IPS-11a (cell line): Measurements from ENCODE around the gene CREB3L2.

Experiments used
- H3K4me3 ChIP-seq: one replicate; pipeline ENCODE4 v1.5.1; 2013; ENCODE audit warnings: low read depth, low read length, control low read depth

CREB3L2 gene

DNA sequence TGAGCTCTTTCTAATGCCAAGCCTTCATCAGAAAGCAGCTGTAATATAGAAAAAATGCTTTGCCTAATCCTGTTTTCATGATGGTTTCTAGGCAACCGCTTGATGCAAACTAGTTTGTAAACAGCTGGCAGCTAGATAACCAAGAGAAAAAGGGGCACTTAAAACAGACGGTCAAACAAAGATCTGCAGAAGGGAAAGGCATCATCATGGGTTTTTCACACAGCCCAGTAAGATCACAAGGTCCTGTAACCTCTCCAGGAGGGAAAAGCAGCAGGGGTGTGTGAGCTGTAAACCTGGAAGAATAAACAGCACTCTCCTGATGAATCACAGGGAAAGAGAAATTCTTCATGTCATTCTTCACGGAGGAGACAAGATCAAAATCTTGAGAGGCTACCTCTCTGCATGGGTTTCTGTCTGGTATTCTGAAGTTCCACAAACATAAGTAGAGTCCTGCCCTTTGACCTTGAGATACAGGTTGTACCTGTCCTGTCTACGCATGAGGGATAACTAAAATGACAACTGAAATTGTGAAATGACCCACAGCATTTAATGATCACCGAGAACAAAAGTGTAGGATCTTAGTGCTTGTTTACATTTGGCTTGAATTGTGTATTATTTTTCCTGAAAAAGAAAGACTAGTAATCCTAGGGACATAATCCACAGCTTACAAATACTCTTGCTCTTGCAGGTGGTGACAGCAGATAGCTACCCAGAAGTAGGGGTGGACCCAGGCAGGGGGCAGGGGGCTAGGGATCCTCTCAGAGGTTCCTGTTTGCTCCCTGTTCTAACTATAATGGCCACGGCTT lies 48.0 kb downstream of the CREB3L2 start:
- H3K4me3 ChIP-seq: no peak overlapping the region

DNA sequence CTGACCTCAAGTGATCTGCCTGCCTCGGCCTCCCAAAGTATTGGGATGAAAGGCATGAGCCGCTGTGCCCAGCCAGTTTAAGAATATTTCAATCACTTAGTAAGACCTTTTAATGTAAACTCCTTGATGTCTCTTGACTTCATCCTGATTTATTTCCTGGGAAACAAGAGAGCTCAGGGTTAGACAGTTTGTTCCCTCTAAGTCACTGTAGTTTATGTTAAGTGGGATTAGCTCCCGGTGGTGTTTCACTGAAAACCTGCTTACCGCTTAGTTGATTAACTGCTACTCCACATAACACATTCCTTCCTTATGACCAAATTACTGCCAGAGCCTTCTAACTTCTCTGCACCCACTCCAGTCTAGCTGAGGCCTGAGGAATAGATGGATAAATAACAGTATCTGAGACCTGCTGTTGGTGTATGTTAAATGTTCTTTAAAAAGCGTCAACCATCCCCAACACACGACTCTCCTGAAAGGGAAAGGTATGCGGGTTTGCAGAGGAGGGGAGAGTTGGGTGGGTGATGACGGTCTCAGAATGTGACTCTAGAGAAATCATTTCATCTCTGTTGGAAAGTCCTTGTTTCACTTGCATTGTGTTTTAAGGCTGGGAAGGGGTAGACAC lies 48.7 kb downstream of the CREB3L2 start:
- H3K4me3 ChIP-seq: no peak overlapping the region

DNA sequence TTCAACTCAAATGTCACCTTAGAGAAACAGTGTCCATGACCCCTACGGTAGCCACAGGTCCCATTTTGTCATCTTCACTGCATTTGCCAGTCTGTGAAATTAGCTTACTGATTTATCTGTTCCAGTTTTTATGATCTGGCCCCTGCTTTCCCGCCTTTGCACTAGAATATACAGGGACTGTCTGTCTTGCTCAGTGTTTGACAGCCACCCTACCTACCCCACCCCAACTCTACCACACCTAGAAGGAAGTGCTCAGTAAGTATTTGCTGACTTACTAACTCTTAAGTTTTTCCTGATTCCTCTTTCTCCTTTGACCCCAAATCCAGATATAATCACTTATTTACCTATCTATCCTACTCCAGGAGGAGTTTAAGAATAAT lies 49.5 kb downstream of the CREB3L2 start:
- H3K4me3 ChIP-seq: no peak overlapping the region

DNA sequence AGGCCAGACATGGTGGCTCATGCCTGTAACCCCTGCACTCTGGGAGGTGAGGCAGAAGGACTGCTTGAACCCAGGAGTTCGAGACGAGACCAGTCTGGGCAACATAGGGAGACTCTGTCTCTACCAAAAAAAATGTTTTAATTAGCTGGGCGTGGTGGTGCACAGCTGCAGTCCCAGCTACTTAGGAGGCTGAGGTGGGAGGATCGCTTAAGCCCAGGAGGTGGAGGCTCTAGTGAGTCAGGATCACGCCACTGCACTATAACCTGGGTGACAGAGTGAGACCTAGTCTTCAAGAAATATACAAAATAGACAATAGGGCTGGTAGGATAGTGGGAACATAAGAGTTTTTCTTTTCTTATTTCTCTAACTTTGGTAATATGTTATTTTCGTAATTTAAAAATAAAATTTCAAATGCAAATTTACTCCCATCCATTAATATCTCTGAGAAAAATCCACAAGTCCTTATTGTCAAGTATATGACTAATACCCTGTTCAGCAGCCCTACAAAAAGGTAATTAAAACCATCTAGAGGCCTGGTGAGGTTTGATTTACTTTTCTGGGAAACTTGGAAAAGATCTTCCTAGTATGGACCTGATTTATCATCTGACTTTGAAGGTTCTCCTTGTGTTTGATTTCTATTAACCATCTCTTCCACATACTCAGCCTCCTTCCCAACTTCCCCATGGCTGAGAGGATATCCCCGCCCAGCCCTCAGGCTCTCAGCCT lies 50.0 kb downstream of the CREB3L2 start:
- no peak overlapping the region for H3K4me3 ChIP-seq

DNA sequence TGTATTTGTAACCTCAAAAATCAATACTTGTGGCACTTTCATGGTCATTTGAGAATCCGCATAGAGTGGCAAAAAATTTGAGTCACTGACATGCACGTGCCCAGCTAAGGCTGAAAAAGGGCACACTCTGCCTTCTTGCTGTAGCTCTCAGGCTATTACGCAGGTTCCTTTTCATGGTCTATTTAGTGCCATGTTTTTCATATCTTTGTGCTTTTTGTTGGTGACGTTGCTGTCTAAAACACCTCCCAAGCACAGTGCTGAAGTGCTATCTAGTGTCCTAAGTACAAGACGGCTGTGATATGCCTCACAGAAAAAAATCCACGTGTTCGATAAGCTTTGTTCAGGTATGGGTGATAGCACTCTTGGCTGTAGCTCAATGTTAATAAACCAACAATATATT lies 50.9 kb downstream of the CREB3L2 start:
- no peak overlapping the region for H3K4me3 ChIP-seq

DNA sequence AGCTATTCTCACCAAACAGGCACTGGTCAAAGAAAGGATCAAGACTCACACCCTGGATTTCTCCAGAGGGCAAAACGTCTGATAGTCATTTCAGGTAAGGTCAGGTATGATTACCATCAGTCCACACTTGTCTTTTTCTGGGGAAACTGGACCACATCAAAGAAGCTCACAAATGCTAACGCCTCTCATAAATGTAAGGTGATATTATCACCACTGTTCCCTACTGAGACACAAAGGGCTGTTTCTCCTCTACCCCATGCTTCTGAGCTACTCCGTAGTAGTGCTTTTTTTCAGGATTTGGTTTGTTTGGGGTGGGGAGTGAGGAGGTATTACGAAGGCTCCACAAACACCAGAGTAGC lies 51.6 kb downstream of the CREB3L2 start:
- no peak overlapping the region for H3K4me3 ChIP-seq

DNA sequence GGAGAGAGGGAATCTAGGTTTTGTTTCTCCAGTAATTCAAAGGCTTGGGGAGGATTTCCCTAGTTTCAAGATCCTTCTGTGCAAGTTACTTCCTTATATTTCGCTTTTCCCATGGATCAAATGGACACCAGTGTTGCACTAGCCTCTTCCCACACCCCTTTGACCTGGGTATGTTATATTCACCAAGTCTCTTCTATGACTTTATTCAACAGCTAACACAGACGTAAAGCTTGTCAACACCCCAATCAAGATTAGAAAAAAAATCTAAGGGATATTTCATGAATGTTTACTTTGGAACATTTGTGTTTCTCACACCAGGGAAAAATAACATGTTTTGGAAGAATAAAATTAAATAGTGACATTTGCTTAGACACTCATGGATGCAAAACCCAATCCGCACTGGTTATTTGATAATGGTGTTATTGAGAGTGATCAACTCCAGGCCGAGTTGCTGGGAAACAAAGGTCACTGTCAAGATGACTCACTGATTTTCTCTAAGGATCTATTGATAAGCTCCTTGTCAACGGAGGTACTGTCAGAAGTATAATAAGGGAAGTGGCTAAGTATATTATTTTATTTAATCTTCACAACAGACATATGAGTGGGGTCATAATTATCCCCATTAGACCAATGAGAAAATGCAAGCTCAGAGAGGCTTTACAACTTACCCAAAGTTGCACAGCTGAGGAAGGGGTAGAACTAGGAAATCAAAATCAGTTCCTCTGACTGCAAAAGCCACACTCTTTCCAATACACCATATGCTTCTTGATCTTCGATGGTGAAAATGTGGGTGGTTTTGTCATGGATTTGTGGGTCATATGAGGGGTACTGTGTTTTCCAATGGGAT lies 52.2 kb downstream of the CREB3L2 start:
- H3K4me3 ChIP-seq: no peak overlapping the region

DNA sequence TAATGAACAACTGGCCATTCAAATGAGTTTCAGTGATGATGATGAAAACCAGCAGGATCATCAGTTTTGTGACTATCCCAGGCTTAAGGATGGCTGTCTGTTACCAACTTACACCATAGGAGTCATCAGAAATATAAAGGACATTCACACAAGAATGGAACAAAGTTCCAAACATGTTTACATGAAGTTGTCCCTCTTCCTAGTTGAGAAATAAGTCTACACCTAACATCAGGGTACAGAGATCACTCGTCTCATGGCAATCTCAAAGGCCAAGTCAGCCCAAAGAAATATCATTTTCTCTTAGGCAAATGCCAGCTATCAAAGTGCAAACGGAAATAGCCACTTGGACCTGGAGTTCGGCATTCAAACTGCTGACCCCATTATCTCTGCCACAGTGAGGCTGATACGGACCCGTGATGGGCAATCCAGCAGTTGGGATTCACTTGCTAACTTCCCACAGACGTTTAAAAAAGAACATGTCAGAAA lies 53.0 kb downstream of the CREB3L2 start:
- no peak overlapping the region for H3K4me3 ChIP-seq

DNA sequence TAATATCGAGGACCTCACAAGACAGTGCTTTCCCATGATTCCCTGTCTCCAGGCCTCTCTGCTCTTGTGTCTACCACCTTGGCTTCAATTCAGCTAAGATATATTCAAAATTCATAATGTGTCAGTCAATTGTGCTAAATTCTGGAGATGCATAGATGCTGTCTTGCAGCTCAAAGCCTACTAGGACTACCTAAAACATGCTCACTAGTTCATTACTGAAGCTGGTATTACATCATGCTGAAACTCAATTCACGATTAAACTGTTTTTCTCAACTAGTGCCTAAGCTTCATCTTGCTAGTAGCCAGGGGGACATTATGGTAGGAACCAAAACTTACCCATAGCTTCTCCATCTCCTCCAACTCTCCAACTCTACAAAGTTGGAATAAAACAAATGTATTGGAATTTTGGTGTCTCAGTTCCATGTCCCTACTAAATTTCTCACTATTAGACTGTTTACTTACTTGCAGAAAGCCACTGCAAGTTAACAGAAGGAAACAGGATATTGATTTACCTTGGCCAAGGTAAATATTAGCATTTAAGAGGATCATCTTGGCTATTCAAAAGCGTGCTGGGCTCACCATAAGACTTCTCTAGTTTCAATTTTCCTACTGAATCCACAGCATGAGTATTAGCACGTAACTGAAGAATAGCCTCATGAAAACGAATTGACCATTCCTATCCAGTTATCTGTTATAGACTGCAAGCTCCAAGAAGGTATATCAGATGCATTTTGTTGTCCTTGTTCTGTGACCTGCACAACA lies 53.6 kb downstream of the CREB3L2 start:
- no peak overlapping the region for H3K4me3 ChIP-seq

DNA sequence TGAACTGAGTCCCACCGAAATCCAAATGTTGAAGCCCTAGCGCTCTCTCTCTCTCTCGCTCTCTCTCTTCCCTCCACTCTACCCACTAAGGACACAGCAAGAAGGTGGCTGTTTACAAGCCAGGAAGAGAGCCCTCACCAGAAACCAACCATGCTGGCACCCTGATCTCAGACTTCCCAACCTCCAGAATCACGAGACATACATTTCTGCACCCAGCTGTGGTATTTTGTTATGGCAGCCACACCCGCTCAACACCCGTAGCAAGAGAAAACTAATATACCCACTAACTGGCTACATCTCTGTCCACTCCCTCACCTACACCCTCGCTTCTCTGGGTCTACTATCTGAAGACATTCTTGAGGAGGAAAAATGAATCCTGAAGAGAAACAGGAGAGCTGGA lies 54.8 kb downstream of the CREB3L2 start:
- H3K4me3 ChIP-seq: no peak overlapping the region

DNA sequence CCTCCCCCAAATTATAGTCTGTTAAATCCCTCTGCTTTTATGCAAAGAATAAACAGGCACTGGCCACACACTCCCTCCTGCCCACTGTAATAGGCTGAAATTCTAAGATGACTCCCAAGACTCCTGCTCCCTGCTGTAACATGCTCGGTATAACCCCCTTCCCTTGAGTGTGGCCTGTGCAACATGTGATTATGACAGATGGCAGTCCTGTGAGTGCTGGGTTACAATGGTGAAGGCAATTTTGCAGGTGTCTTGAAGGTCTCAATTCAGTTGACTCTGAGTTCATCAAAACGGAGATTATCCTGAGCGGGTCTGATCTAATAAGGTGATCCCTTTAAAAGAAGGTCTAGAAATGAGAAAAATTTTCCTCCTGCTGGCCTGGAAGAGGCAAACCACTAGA lies 55.9 kb downstream of the CREB3L2 start:
- no peak overlapping the region for H3K4me3 ChIP-seq

DNA sequence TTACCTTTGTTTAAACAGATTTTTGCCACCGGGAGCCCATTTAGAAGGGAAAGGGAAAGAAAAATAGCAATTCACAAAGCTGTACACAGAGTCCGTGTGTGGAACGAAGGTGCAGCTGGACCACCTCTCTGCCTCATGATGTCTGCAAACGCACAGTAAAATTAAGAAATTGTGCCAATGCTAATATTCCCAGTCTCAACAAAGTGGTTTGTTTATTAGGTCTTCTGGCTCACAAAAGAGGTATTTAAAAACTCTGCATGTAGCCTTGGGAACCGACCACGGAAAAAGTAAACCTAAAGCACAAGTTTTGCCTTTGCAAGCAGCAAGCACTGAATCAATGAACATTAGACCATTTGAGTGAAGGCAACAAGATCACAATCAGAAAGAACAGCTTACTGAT lies 57.7 kb downstream of the CREB3L2 start:
- H3K4me3 ChIP-seq: no peak overlapping the region

DNA sequence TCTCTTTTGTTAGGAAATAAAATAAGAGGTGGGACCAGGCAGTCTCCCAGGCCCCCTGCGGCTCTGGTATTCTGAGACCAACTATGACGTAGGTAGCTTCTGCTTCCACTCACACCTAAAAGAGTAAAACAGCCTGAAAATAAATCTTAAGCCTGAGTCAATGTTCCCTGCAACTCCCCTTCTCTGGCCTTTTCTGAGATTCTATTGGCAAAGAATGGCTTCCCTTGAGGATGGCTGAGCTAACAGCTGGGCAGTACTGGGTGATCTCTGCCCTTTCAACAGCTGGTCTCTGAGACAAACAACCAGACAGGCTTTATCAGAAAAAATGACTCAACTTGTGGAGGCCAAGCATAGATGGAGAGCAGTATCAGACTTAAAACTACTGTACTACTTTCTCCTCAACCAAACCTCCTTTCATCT lies 58.7 kb downstream of the CREB3L2 start:
- H3K4me3 ChIP-seq: no peak overlapping the region

DNA sequence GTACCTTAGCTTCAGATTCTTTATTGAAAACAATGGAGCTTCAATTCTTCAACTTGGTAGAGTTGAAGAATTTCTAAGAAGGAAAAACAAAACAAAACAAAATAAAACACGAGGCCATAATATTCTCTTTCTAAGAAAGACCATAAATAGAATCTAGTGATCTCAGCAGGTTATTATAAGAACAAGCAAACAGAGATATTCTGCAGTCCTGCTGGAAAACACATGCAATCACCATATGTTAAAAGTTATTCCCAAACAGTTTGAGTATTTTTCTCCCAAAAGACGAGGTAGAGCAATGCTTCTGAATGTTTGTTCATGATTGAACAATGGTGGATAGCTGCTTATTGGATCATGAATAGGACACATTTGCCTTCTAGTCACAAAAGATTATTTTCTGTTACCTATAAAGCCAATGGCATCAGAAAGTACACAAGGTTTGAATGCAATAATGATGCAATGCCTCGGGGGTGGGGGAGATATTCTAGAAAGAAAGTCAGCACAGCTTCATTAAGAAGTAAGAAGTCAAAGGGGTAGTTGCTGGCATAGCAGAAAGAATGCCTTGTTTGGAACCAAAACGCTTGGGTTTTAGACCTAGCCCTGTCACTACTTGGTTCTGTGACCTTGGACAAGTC lies 59.3 kb downstream of the CREB3L2 start:
- H3K4me3 ChIP-seq: no peak overlapping the region

DNA sequence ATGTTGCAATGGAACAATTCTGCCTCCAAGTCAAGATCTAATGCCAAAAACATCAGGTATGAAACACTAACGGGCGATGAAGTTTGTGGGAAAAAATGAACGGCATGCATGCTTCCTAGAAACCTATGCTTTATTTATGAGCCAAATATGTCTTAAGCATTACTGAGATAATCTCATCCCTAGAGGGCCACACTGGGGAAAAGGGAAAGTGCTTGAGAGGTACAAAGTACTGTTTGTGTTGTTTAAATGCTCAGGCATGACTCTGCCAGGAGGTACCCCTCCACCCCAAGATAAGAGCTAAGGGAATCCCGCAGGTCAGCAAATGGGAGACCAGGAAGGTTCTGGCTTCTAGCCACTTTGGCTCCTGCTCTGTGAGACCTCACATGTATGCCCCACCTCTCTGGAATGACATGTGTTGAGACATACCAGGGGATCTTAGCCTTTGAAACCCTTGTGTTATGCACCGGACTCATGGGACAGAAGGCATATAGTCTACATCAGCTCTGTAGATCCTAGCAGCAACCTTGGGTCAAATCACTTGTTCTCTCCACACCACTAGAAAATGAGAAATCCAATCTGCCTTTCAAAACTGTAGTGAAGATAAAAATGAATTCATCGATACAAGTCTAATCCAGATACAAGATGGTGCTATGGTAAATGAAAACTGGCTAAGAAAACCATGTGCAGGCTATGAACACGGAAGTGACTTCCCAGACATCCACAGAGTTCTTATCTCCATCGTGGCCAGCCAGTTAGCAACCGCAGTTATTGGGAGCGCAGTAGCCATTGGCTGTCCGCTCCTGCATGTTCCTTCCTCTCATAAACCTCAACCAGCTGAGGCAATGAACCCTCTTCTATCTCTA lies 61.0 kb downstream of the CREB3L2 start:
- no peak overlapping the region for H3K4me3 ChIP-seq

DNA sequence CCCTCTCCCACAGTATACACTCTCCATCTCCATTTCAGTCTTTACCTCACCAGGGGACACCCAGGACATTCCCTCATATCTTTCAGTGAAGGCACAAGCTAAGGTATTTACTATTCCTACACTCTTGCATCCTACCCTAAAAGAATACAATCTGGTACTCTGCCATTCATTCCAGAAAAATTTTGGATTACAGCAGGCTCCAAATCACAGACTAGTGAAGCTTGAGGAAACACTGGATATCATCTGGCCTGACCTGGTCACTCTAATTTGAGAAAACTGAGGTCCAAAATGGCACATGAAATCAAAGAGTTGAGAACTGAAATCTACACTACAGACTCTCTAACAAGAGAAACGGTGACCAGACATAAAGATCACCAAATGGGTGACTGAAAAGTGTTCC lies 61.7 kb downstream of the CREB3L2 start:
- no peak overlapping the region for H3K4me3 ChIP-seq

DNA sequence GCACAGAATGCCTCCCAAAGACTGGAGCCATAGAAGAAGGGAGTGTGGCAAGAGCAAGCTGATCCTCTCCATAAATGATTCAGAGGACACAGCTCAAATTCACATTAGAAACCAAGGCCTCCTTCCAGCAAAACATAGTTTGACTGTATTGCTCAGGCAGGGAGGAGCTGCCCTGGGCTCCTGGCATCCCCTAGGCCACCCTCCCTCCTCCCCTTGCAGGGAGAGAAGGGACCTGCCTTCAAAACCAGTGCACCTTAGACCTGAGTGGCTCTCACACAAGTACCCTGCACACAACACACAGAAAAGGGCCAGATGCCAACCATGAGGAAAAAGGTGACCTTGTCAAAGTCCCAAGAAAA lies 64.7 kb downstream of the CREB3L2 start:
- H3K4me3 ChIP-seq: no peak overlapping the region

DNA sequence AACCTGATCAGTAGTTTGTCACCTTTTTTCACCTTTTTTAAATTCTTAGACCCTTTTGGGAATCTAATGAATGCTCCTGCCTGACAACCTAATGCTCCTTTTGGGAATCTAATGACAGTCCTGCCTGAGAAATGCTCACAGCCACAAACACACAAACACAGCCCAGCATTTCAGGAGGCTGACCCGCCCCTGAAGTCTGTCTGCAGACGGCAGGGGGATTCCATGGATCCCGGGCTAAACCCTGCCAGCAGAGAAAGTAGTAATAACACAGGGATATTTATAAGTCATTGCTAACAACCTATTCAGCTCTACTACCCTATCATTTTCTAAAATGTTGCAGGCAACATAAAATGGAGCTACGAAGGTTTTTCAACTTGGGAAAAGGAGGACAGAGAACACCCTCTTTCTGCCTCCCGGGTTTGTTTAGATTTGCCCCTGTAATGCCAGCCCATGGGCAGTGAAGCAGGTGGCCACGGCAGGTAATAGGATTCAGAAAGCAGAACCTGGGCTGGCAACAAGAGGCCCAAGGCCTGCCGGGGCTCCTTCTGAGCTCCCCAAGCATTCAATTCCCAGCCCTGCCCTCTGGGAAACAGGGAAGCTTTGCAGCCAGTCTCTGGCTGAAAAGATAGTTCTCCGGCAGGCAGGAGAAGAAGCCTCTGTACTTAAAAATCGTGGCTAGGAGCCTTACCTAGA lies 65.2 kb downstream of the CREB3L2 start:
- no peak overlapping the region for H3K4me3 ChIP-seq
